GM21619 (cell line): ENCODE data around the gene SNUPN.
"Not testable (repeated sequence)": the region's sequence is repeated elsewhere in the genome, so short reads cannot be mapped to it uniquely, and the experiment has no call there.

Experiments
- ATAC-seq: cut with Tn5 transposase; IDR thresholded peaks from one replicate; pipeline ENCODE4 v1.9.1; 2021; ENCODE audit not compliant: unreplicated experiment

Gene SNUPN

GRCh38 chr15:75637245-75638009, 11.9 kb upstream of the SNUPN start:
- no peak for ATAC-seq

DNA sequence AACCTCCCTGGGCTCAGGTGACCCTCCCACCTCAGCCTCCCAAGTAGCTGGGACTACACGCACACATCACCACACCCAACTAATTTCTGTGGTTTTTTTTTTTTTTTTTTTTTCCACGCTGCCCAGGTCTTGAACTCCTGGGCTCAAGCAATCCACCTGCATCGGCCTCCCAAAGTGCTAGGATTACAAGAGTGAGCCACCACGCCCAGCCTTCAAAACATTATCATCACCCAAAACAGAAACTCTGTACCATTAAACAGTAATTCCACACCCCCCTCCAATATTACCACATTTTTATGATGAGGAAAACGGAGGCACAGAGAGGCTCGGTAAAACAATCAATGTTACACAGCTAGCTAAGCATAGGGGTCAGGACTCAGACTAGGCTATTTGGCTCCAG, 10.5 kb upstream of the SNUPN start:
- no peak for ATAC-seq

DNA sequence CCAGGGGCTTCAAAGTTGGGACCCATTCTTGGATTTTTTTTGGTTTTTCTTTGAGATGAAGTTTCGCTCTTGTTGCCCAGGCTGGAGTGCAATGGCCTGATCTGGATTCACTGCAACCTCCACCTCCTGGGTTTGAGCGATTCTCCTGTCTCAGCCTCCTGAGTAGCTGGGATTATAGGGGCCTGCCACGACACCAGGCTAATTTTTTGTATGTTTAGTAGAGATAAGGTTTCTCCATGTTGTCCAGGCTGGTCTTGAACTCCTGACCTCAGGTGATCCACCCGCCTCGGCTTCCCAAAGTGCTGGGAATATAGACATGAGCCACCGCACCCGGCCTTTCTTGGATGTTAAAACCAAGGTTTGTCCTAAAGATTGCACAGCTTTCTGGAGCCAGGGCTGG, 8.4 kb upstream of the SNUPN start:
- ATAC-seq = not testable (repeated sequence)

DNA sequence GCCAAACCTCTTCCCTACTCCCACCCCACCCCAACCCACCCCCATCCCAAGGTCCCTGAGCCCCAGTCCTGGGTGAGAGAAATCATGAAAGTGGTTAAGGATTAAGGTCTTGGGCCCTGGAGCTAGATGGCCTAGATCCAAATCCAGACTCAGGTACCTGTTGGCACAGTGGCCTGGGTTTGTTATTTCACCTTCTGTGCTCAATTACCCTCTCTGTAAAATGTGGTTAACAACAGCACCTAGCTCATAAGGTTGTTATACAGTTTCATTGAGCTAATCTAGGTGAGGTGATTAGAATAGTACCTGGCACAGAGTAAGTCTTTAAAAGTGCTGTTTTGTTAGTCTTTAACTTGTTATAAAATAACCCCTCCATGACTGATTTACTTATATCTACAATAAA, 6.4 kb upstream of the SNUPN start:
- ATAC-seq = no peak

DNA sequence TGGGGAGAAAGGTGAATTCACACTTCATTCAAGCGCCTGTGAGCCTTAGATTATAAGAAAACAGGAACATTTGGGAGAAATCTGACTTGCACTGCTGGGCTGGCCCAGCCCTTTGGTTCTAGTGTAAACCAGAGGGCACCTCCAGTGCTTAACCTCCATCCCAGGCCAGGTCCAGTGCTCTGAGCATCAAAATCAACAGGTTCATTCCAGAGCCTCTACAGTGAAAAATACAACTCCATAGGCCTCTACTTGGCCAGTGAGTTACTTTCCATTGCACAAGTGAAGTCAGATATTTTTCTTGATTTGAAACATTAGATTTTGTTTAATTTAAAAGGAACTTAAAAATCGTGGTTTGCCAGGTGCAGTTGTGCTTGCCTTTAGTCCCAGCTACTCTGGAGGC, 3.0 kb downstream of the SNUPN start:
- ATAC-seq = no peak

GRCh38 chr15:75620841-75621391, 4.6 kb downstream of the SNUPN start:
- no peak for ATAC-seq

DNA sequence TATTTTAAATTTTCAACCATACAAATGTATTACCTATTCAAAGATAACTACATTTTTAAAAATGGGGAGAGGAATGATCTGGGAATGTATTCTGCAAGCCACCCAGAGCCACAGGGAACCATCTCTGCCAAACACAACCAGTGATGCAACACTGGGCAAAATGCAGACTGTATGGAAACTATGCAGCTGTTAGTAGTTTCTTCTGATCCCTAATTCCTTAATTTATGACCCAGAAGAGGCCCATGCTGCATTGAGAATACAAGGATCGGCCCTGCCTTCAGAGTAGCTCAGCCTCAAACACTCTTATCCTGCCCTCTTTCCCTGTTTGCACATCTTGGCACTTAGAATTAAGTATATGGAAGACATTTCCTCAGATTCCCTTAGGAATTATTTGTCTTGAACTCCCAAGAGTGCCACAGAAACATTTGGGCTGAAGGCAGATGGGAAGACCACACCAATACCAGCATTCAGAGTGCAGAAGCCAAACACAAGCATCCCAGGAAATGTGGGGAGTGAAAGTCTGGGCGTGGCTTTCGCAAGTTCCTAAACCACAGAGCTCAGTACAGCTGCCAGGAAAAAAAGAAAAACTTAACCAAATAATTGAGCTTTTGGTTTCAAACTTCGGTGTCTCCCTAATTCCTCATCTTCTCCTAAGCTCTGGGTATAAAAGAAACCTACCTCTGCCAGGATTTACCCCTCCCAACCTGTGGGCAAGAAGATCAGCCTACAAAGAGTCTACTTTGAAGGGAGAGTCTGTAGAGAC, 5.3 kb downstream of the SNUPN start:
- ATAC-seq = no peak

DNA sequence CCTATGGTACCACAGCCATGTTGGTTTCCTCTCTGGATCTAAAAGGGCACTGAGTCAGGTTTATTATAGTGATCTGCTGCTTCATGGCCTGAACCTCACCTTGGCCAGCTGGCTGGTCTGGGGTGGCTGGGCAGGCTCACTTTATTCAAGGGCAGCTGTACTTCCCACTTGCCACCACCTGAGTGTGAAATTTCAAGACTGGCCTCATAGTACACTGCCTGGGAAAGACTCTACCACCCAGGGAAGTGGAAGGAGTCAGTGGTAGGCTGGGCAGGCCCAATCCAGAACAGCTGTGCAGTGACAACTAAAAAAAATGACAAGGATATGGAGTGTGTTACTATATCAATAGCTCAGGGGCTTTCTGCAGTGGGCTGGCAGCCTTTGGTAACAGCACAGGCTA, 8.8 kb downstream of the SNUPN start:
- ATAC-seq = no peak

DNA sequence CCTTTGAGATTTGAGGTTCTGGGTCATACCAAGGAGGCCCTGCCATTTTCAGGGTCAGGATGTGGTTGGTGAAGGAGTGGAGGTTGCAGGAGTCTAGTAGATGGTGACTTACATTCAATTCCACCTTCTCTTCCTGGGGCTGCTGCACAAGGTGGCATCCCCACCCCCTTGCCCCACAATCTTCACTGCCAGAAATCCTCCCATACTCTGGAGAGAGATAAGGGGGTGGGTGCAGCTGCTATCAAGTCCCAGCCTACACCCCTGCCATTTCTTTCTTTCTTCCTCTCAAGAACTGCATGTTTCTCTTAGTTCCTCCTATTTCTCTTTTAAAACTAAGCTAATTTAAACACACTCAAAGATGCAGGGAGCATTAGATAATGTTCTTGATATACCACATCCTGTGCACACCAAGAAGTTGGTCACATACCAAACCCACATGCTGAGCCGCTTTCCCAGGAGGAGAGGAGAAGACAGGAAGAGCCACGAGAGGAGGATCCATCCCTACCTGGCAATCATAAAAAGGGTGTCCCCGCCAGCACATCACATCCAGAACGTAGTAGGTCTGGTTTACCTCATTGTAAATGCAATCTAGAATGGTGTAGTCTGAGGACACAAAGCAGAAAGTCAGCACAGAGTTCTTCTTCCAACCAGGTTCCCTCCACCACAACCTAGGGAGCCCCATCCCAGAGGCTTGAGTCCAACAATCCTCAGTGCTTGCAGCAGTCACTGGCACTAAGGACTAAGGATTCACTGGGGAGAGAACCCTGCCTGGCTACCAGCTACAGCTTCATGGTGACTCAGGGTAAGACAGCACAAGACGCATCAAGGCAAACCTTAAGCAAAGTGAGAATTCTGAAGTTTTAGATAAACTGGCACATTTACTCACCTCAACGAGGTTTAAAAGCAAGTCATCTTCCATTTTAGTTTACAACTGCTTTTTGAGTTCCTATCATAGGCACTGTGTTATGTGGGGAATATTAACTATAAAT, 18.5 kb downstream of the SNUPN start:
- ATAC-seq = no peak

DNA sequence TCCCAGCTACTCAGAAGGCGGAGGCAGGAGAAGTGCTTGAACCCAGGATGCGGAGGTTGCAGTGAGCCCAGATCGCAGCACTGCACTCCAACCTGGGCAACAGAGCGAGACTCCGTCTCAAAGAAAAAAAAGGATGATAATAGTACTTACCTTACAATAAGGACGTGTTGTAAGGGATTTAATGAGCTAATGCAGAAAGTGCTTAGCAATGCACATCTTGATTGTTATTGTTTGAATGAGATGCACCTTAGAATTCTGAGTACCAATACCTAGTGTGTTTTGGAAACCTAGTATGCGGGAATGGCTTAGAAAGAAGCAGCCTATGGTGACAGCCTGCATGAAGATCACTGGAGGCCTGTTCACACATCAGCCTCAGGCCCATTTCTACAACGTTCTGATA, 19.5 kb downstream of the SNUPN start:
- ATAC-seq = no peak

- ATAC-seq = no peak
These were observed 26.1 kb downstream of the SNUPN start for GRCh38 chr15:75599401-75599800.

DNA sequence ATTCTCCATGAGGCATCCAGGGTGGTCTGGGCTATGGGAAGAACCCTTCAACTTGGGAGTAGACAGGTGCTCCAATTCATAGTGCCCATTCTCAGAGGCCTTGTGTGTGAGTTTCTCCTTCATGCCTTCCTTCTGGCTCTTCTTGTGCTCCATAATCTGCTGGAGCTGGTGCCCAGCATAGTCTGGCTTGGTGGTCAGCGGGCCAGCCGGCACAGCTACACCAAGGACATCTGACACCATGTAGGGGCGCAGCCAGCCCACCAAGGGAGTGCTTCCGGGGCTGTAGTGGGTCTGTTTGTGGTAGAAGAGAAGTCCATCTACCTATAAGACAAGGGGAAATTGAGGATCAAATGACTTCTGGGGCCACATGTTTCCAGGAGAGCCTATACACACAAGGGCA, 27.2 kb downstream of the SNUPN start:
- ATAC-seq = no peak

GRCh38 chr15:75597667-75598341, 27.7 kb downstream of the SNUPN start:
- ATAC-seq = no peak

DNA sequence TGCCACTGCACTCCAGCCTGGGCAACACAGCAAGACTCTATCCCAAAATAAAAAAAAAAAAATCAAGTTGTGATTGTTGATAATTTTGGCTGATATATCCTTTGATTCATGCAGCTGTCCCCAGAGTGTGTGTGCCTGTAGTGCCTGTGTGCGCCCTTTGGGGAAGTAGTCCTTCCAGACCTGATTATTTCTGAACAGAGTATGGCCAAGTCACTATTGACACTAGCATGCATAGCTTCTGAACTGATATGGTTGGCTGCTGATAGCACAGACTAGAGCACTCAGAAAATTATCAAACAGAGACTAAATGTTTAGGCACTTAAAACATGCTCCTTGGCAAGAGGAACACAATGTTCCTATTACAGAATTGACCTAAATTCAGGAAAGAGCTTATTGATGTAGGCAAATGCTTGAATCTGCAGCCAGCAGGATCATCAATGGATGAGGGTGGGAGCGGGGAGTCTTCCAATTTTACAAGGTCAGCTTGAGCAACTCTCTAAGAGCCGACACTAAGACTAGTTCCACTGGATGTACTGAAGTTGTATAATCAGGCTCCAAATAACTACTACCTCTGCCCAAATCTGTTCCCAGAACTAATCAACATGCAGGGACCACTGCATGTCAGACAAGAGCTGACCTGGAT, 28.7 kb downstream of the SNUPN start:
- ATAC-seq = no peak

- ATAC-seq = no peak
These were observed 31.2 kb downstream of the SNUPN start for GRCh38 chr15:75594276-75594675.

GRCh38 chr15:75591655-75592364, 33.7 kb downstream of the SNUPN start:
- no peak for ATAC-seq

DNA sequence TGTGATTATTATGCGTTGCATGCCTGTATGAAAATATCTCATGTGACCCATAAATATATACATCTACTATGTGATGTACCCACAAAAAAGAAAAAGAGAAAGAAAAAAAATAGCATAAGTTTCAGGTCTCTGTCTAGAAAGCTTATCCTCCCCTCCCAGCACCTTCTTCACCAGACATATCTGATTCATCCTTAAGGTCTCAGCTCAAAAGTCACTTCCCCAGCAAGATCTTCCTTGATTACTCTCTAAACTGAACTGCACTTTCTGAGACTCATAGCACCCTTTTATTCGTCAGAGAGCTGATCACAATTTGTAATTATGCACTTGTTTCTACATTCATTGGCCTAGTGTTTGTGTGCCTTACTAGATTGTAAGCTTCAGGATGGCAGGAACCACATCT, 35.3 kb downstream of the SNUPN start:
- no peak for ATAC-seq

DNA sequence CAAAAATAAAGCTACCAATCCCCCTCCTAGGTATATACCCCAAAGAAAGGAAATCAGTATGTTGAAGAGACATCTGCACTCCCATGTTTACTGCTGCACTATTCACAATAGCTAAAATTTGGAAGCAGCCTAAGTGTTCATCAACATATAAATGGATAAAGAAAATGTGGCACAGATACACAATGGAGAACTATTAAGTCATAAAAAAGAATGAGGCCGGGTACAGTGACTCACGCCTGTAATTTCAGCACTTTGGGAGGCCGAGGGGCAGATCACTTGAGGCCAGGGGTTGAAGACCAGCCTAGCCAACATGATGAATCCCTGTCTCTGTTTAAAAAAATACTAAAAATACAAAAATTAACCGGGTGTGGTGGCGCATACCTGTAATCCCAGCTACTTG, 36.5 kb downstream of the SNUPN start:
- no peak for ATAC-seq

GRCh38 chr15:75586422-75586821, 39.1 kb downstream of the SNUPN start:
- not testable (repeated sequence) for ATAC-seq
